GM21529 (cell line): ENCODE results near the gene FAM236A.
A peak's percentile ranks its signal among the peaks of the same experiment; 100 is the strongest.
"Not testable (repeated sequence)": the region's sequence is repeated elsewhere in the genome, so short reads cannot be mapped to it uniquely, and the experiment has no call there.

Experiments used
- ATAC-seq: cut with Tn5 transposase; IDR thresholded peaks from one replicate; pipeline ENCODE4 v1.9.1; 2021; ENCODE audit not compliant: unreplicated experiment

Gene FAM236A

GRCh38 chrX:72937906-72938305 lies at the start of gene FAM236A:
Gene FAM236A (plus strand): TSS chrX:72938206. CDS start chrX:72938263, 57 bp downstream.
- not testable (repeated sequence) for ATAC-seq

DNA sequence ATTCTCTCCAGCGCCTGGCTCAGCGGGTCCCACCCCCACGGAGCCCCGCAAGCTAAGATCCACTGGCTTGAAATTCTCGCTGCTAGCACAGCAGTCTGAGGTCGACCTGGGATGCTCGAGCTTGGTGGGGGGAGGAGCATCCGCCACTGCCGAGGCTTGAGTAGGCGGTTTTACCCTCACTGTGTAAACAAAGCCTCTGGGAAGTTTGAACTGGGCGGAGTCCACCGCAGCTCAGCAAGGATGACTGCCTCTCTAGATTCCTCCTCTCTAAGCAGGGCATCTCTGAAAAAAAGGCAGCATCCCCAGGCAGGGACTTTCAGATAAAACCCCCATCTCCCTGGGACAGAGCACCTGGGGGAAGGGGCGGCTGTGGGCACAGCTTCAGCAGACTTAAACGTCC lies 48.3 kb upstream of the FAM236A start:
- ATAC-seq, result not testable (repeated sequence)

DNA sequence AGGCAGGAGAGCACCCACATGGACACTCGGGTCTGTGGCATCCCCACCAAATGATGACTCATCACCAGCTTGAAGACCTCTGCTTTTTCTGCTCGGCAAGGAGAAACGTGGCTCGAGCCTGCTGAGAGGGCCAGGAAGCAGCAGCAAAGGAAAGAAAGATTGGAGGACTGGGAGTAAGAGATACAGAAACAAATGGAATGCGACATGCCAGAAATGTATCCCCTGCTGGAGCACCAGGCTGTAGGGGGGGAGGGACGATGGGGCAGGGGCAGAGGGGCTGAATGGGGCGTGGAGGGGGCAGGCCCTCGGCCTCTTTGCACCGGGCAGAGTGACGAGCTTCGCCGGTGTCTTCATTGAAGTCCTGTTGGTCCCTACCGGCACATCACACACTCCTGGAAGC lies 25.7 kb upstream of the FAM236A start, which contains the start of gene FAM236C:
FAM236C (plus strand) TSS at position 301 of the 400 bp plus-strand sequence. CDS start 100 bp downstream, outside the sequence.
- not testable (repeated sequence) for ATAC-seq

GRCh38 chrX:72916096-72916495 lies 21.9 kb upstream of the FAM236A start:
- not testable (repeated sequence) for ATAC-seq

- ATAC-seq, result not testable (repeated sequence)
Measured at GRCh38 chrX:72932283-72932682, 5.7 kb upstream of the FAM236A start.

DNA sequence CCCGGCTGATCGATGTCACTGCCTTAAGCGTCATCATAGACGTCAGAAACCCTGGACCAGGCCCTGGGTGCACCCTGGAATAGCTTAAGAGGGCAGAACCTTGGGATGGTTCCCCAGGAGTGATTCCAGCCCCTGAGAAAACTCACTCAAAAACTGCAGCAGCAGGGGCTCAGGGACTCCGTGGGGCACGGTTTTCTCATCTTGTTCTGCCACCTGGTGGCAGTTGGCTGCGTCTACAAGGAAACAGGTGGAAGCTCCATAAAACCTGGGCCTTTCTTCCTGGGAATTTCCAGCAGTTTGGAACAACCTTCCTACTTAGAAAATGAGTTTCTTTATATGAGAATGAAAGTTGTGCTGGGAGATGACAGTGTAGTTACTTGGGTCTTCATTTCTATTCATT lies 1.6 kb upstream of the FAM236A start:
- ATAC-seq, result peak; percentile 53

DNA sequence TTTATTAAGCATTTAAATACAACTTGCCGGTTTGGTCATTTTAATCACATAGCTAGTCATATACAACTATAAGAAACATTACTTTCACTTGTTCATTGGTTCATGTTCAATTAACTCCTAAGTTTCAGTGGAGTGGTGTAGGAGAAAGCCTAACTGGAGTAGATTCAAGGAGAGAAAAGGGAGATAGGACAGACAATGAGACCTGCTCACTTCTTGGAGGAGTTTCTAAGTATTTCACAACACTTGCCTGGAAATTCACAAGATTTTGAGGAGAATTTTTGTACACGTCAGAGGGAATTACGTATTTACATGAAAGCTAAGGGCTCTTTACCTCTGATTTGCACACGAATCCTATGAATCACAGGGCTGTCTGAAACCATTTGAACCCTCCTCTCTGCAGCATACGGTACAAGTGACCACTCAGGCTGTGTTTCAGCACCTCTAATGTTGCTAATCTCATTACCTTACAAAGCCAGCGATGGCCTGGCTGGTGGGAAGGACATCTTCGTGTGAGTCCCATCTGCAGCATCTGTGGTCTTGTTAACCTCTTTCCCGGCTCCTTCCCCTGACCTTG lies 1.0 kb upstream of the FAM236A start:
- ATAC-seq, result not testable (repeated sequence)

DNA sequence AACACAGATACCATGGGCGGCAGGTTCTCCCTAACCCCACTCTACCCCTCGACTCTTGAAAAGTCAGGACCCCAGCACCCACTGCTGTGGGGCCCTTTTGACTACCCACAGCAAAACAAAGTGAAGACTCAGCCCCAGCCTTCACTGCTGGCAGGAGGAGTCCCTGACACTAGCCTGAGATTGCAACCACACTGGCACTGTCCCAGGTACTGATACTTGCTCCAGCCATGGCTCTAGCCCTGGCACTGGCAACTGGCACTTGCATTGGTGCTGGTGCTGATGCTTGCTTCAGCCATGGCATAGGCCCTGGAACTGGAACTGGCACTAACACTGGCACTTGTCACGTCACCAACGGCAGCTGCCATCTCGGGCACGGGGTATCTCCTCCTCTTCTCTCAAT lies 4.3 kb downstream of the FAM236A start:
- not testable (repeated sequence) for ATAC-seq

GRCh38 chrX:72943035-72943818 lies 5.2 kb downstream of the FAM236A start:
- peak; percentile 72 for ATAC-seq

DNA sequence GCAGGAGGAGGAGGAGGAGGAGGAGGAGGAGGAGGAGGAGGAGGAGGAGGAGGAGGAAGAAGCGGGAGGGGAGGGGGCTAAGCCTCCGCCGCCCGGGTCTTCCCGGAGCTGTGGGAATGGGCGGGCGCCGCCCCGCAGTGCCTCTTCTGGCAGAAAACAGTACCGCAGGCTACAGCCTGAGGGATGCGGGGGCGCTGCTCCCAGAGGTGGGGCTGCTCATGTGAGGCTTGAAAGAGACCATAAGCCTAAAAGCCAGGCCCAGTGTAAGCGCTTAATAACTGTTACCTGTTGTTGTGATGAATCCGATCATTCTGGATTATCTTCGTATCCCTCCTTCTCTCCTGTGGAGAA lies 5.8 kb downstream of the FAM236A start, which contains the start of gene DMRTC1:
DMRTC1 (minus strand) TSS at position 19 of the 351 bp plus-strand sequence. CDS start 68,143 bp downstream, outside the sequence.
- peak; percentile 80 for ATAC-seq

GRCh38 chrX:72959971-72960370 lies 22.0 kb downstream of the FAM236A start:
- ATAC-seq, result not testable (repeated sequence)

DNA sequence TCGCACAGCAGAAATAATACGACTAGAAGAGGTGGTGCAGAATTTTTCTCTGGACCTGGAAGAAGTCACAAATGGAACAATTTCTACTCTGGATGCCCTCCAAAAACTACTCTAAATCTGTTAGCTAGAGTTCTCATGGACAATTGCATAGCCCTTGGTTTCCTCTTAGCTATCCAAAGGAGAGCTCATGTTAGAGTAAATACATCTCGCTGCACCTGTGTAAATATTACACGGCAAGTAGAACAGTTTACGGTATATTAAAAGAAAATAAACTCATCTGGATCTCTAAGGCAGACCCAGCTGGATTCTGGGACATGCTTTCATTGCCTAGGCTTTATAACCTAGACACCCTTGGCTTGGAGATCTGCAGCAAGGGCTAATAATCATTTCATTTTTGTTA lies 33.9 kb downstream of the FAM236A start:
- not testable (repeated sequence) for ATAC-seq

- not testable (repeated sequence) for ATAC-seq
Measured at GRCh38 chrX:72974885-72975284, 36.9 kb downstream of the FAM236A start.

GRCh38 chrX:72980894-72981469 lies 43.0 kb downstream of the FAM236A start:
- not testable (repeated sequence) for ATAC-seq
